ENCODE results near the gene GMNN.

The GMNN gene

GRCh38 chr6:24757611-24758010 lies 17.1 kb upstream of the GMNN start:
- H3K4me2 ChIP-seq (ENCODE audit: low read length): no peak overlapping the region
- H3K9me3 ChIP-seq (ENCODE audit: insufficient read depth, low read length): no peaks in the 10 kb centered on the region
- H2AFZ ChIP-seq (ENCODE audit: low read depth, low read length): no peak overlapping the region
- H3K79me2 ChIP-seq (ENCODE audit: low read length): no peaks in the 10 kb centered on the region
- no peak overlapping the region for H3K9ac ChIP-seq (ENCODE audit: low read length)
- no peaks in the 10 kb centered on the region for H3K36me3 ChIP-seq (replicated peaks; ENCODE audit: low read depth, low read length)
- H3K4me3 ChIP-seq (ENCODE audit: low read length): no peak overlapping the region
- H3K27me3 ChIP-seq (ENCODE audit: low read depth, low read length): no peaks in the 10 kb centered on the region
- H4K20me1 ChIP-seq (ENCODE audit: insufficient read depth, low read length): no peaks in the 10 kb centered on the region
- H3K4me1 ChIP-seq (ENCODE audit: low read length): peaks cover 18% of the 10 kb centered on the region
- no peak overlapping the region for H3K27ac ChIP-seq (ENCODE audit: low read length)
- TF ChIP-seq EZH2phosphoT487 (IDR thresholded peaks at IDR 0.05; ENCODE audit: low read depth): no peak
- TF ChIP-seq, protein P1, sequence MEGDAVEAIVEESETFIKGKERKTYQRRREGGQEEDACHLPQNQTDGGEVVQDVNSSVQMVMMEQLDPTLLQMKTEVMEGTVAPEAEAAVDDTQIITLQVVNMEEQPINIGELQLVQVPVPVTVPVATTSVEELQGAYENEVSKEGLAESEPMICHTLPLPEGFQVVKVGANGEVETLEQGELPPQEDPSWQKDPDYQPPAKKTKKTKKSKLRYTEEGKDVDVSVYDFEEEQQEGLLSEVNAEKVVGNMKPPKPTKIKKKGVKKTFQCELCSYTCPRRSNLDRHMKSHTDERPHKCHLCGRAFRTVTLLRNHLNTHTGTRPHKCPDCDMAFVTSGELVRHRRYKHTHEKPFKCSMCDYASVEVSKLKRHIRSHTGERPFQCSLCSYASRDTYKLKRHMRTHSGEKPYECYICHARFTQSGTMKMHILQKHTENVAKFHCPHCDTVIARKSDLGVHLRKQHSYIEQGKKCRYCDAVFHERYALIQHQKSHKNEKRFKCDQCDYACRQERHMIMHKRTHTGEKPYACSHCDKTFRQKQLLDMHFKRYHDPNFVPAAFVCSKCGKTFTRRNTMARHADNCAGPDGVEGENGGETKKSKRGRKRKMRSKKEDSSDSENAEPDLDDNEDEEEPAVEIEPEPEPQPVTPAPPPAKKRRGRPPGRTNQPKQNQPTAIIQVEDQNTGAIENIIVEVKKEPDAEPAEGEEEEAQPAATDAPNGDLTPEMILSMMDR (IDR thresholded peaks at IDR 0.05; ENCODE audit: low read depth, low read length): no peak

- H3K27me3 ChIP-seq (ENCODE audit: low read depth, low read length): no peaks in the 10 kb centered on the region
- H3K4me1 ChIP-seq (ENCODE audit: low read length): peaks cover 18% of the 10 kb centered on the region
- no peak overlapping the region for H2AFZ ChIP-seq (ENCODE audit: low read depth, low read length)
- no peak for TF ChIP-seq EZH2phosphoT487 (IDR thresholded peaks at IDR 0.05; ENCODE audit: low read depth)
- TF ChIP-seq, protein P1 (IDR thresholded peaks at IDR 0.05; ENCODE audit: low read depth, low read length): no peak
- H3K4me2 ChIP-seq (ENCODE audit: low read length): no peak overlapping the region
- no peak overlapping the region for H3K4me3 ChIP-seq (ENCODE audit: low read length)
- H3K9ac ChIP-seq (ENCODE audit: low read length): no peak overlapping the region
- H3K9me3 ChIP-seq (ENCODE audit: insufficient read depth, low read length): no peaks in the 10 kb centered on the region
- no peaks in the 10 kb centered on the region for H3K79me2 ChIP-seq (ENCODE audit: low read length)
- no peak overlapping the region for H3K27ac ChIP-seq (ENCODE audit: low read length)
- H4K20me1 ChIP-seq (ENCODE audit: insufficient read depth, low read length): no peaks in the 10 kb centered on the region
- no peaks in the 10 kb centered on the region for H3K36me3 ChIP-seq (replicated peaks; ENCODE audit: low read depth, low read length)
These were observed 15.0 kb upstream of the GMNN start for GRCh38 chr6:24759718-24760117.

- Histone ChIP-seq H3K9me3 (ENCODE audit: insufficient read depth, low read length) (no peaks in the 10 kb centered on the region), H3K4me1 (ENCODE audit: low read length) (peaks cover 18% of the 10 kb centered on the region), H3K4me2 (ENCODE audit: low read length) (no peak overlapping the region), H3K79me2 (ENCODE audit: low read length) (no peaks in the 10 kb centered on the region), H3K27ac (ENCODE audit: low read length) (no peak overlapping the region), H4K20me1 (ENCODE audit: insufficient read depth, low read length) (no peaks in the 10 kb centered on the region), H3K9ac (ENCODE audit: low read length) (no peak overlapping the region), H3K27me3 (ENCODE audit: low read depth, low read length) (no peaks in the 10 kb centered on the region), H3K36me3 (replicated peaks; ENCODE audit: low read depth, low read length) (no peaks in the 10 kb centered on the region), H2AFZ (ENCODE audit: low read depth, low read length) (no peak overlapping the region), H3K4me3 (ENCODE audit: low read length) (no peak overlapping the region)
- TF ChIP-seq EZH2phosphoT487 (IDR thresholded peaks at IDR 0.05; ENCODE audit: low read depth): no peak
- TF ChIP-seq, protein P1 (IDR thresholded peaks at IDR 0.05; ENCODE audit: low read depth, low read length): no peak
These were observed 14.5 kb upstream of the GMNN start for GRCh38 chr6:24760210-24760609.

DNA sequence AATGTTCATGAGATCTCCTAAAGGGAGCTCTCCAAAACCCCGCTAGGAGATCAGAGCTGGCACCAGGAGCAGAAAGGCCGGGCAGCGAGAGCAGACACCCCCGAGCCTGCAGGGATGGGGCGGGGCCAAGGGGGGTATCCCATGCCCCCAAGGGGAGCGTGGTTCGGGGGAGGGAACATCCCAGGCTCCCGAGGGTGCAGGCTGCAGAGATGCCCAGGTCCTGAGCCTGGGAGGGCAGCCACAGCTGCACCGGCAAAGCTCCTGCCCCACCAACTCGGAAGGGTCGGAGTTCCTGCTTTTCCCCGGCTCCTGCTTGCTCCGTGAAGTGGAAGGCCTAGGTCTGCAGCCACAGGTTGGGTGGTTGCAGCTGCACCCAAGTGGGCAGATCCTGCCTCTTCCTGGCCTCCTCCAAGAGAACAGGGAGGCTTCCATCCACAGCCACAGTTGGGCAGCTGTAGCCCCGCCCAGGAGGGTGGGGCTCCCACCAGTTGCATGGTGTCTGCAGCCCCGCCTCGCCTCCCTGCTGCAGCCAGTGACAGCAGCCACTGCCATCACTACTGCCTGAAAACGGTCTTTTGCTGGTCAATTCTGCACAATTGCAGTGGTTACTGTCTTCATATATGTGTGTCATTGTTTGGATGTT lies 13.4 kb upstream of the GMNN start:
- Histone ChIP-seq H3K36me3 (replicated peaks; ENCODE audit: low read depth, low read length) (no peaks in the 10 kb centered on the region), H3K9me3 (ENCODE audit: insufficient read depth, low read length) (no peaks in the 10 kb centered on the region), H3K4me3 (ENCODE audit: low read length) (no peak overlapping the region), H3K9ac (ENCODE audit: low read length) (no peak overlapping the region), H3K27me3 (ENCODE audit: low read depth, low read length) (no peaks in the 10 kb centered on the region), H2AFZ (ENCODE audit: low read depth, low read length) (no peak overlapping the region), H3K4me1 (ENCODE audit: low read length) (peaks cover 18% of the 10 kb centered on the region), H4K20me1 (ENCODE audit: insufficient read depth, low read length) (no peaks in the 10 kb centered on the region), H3K4me2 (ENCODE audit: low read length) (no peak overlapping the region; the same call in 1 of the 2 replicates), H3K27ac (ENCODE audit: low read length) (no peak overlapping the region), H3K79me2 (ENCODE audit: low read length) (no peaks in the 10 kb centered on the region)
- TF ChIP-seq, protein P1 (IDR thresholded peaks at IDR 0.05; ENCODE audit: low read depth, low read length): no peak

All from OCI-LY3 (cell line).